OCI-LY7 (cell line): ENCODE measurements around the gene DBN1. TPM values are rescaled to one million over a fixed set of nuclear protein-coding genes. Genes with fewer than 3 reads are reported as not detected.

Experiments
- BruUV-seq: library from RNA; stranded (reverse); fragments of 400-500 nt; replicated peaks from 2 replicates; lab custom pipeline; 2021; lab: Mats Ljungman, UMichigan
- CTCF ChIA-PET: fragments of 300-600 bp; sonication (Branson Sonifier 250); formaldehyde crosslinking; loops from one replicate; lab custom pipeline; 2022; ENCODE audit warnings: antibody characterized with exemption; ENCODE audit not compliant: unreplicated experiment; lab: Charles Lee
- POLR2A ChIA-PET: fragments of 300-600 bp; sonication (Branson Sonifier 250); formaldehyde crosslinking; loops from one replicate; lab custom pipeline; 2022; ENCODE audit warnings: antibody characterized with exemption; lab: Charles Lee
- DNase-seq: peaks from one replicate; pipeline ENCODE4 v3.0.0-alpha.2; 2015; ENCODE audit warnings: low spot score
- H2AFZ ChIP-seq: fragments of 200-600 bp; sonication (generic), shearing (Covaris generic); 2 replicates; pipeline ENCODE4 v1.6.1; 2014; ENCODE audit warnings: mild to moderate bottlenecking, antibody characterized with exemption, low read length, moderate library complexity
- H3K27ac ChIP-seq: fragments of 200-600 bp; sonication (generic); 2 replicates; pipeline ENCODE4 v1.5.1; 2014; ENCODE audit warnings: mixed run types, low read depth, mild to moderate bottlenecking, moderate library complexity, low read length, inconsistent platforms; ENCODE audit not compliant: poor library complexity, severe bottlenecking
- H3K36me3 ChIP-seq: fragments of 200-600 bp; sonication (generic); 2 replicates; pipeline ENCODE4 v1.6.1; 2014; ENCODE audit warnings: mild to moderate bottlenecking, antibody characterized with exemption, low read length, moderate library complexity, mixed read lengths; ENCODE audit not compliant: insufficient read depth
- H3K4me1 ChIP-seq: fragments of 200-600 bp; sonication (generic); 2 replicates; pipeline ENCODE4 v1.5.1; 2014; ENCODE audit warnings: mild to moderate bottlenecking, low read length; ENCODE audit not compliant: insufficient read depth, poor library complexity, severe bottlenecking
- H3K4me2 ChIP-seq: fragments of 200-600 bp; sonication (generic); 2 replicates; pipeline ENCODE4 v1.6.1; 2014; ENCODE audit warnings: mild to moderate bottlenecking, low read length
- H3K4me3 ChIP-seq: fragments of 200-600 bp; sonication (generic); 2 replicates; pipeline ENCODE4 v1.5.1; 2014; ENCODE audit warnings: mild to moderate bottlenecking, low read depth, low read length; ENCODE audit not compliant: poor library complexity, severe bottlenecking
- H3K79me2 ChIP-seq: fragments of 200-600 bp; sonication (generic); 2 replicates; pipeline ENCODE4 v1.6.1; 2016; ENCODE audit warnings: low read depth, mild to moderate bottlenecking, low read length, moderate library complexity, mixed read lengths; ENCODE audit not compliant: insufficient read depth
- H3K9me2 ChIP-seq: fragments of 200-600 bp; sonication (generic); 2 replicates; pipeline ENCODE4 v1.6.1; 2016; ENCODE audit warnings: mild to moderate bottlenecking, low read length, mixed read lengths; ENCODE audit not compliant: insufficient read depth
- H3K9me3 ChIP-seq: fragments of 200-600 bp; sonication (generic); 2 replicates; pipeline ENCODE4 v1.6.1; 2014; ENCODE audit warnings: mild to moderate bottlenecking, mixed run types, low read length, mixed read lengths
- H4K20me1 ChIP-seq: fragments of 200-600 bp; sonication (generic); 2 replicates; pipeline ENCODE4 v1.6.1; 2014; ENCODE audit warnings: mild to moderate bottlenecking, antibody characterized with exemption, low read length, moderate library complexity, mixed read lengths; ENCODE audit not compliant: insufficient read depth
- CTCF ChIP-seq: fragments of 200-600 bp; sonication (generic); conservative IDR thresholded peaks from 2 replicates; pipeline ENCODE4 v1.5.1; 2014; ENCODE audit warnings: mild to moderate bottlenecking, antibody characterized with exemption, low read length, moderate library complexity, mixed read lengths
- EZH2phosphoT487 ChIP-seq: fragments of 200-600 bp; sonication (generic); IDR thresholded peaks from 2 replicates; pipeline ENCODE4 v1.6.1; 2018; ENCODE audit warnings: low read depth, borderline replicate concordance, mild to moderate bottlenecking, mixed run types, antibody characterized with exemption, low read length, moderate library complexity, mixed read lengths
- intact Hi-C: fragments of 100-400 bp; cut with micrococcal nuclease; formaldehyde crosslinking; loops from one replicate; pipeline ENCODE4 v1.10.0; 2022; ENCODE audit not compliant: unreplicated experiment
- total RNA-seq, 2 experiments: library from RNA; depleted of rRNA in 1 of 2; stranded (reverse); fragments of >200 nt in 1 of 2; shearing (Covaris generic) in 1 of 2; gene quantifications; 2 replicates each; pipeline ENCODE4 v1.2.3, GENCODE V29; 2014 to 2022

DBN1 gene
- total RNA-seq, 2 experiments from 2014 or later: 11.7 to 22.0 TPM

GRCh38 chr5:177499842-177500241, 26.4 kb upstream of the DBN1 start:
- no peak overlapping the region for H2AFZ ChIP-seq
- H3K9me3 ChIP-seq: no peaks in the 10 kb centered on the region
- no peak for DNase-seq
- H3K27ac ChIP-seq: no peak overlapping the region
- peaks cover 72% of the 10 kb centered on the region for H3K4me1 ChIP-seq
- POLR2A ChIA-PET: no interaction called here
- intact Hi-C loops: loop anchor here (10.0 kb wide), 1 partner anchor 615 kb away; the partner anchor contains the start of gene N4BP3
- peaks cover 29% of the 10 kb centered on the region for H3K36me3 ChIP-seq
- no peak overlapping the region for H3K4me3 ChIP-seq
- no peaks in the 10 kb centered on the region for H3K79me2 ChIP-seq
- no TSS peak for BruUV-seq
- no peak overlapping the region for H3K4me2 ChIP-seq
- no peaks in the 10 kb centered on the region for H3K9me2 ChIP-seq
- H4K20me1 ChIP-seq: peaks cover 6% of the 10 kb centered on the region; the same call in 1 of the 2 replicates
- TF ChIP-seq CTCF (no peak), EZH2phosphoT487 (no peak)
- CTCF ChIA-PET: interaction anchor here (1.4 kb wide), 1 partner anchor 9 kb away, joined by 5 read pairs; the partner anchor contains the start of gene DOK3

- CTCF ChIA-PET: interaction anchor here (0.5 to 1.0 kb wide), 5 partner anchors 9 to 109 kb away, joined by 3 to 4 read pairs (median 3); no protein-coding TSS in a partner anchor
- POLR2A ChIA-PET: interaction anchor here (0.8 to 2.8 kb wide), 4 partner anchors 12 to 109 kb away, joined by 3 to 24 read pairs (median 4); partner anchors contain the start of gene DOK3
- Histone ChIP-seq H3K9me2 (no peaks in the 10 kb centered on the region), H2AFZ (peak overlapping the region; percentile 50; the same call in 1 of the 2 replicates), H3K4me1 (peaks cover 67% of the 10 kb centered on the region), H3K9me3 (no peaks in the 10 kb centered on the region), H3K36me3 (peaks cover 13% of the 10 kb centered on the region), H3K27ac (no peak overlapping the region), H3K4me3 (peak overlapping the region; percentile 81), H3K4me2 (peak overlapping the region; percentile 96), H4K20me1 (peaks cover 6% of the 10 kb centered on the region; the same call in 1 of the 2 replicates), H3K79me2 (no peaks in the 10 kb centered on the region)
- BruUV-seq: no TSS peak
- no peak for DNase-seq
- intact Hi-C loops: no loop called here
- no peak for TF ChIP-seq EZH2phosphoT487
- TF ChIP-seq CTCF: no peak
Measured at GRCh38 chr5:177498013-177498787, 24.8 kb upstream of the DBN1 start.
